PC-9 (cell line): ENCODE data around the gene PLA2G7. TPM values are rescaled to one million over a fixed set of nuclear protein-coding genes. Genes with fewer than 3 reads are reported as not detected.

Source experiments
- BruUV-seq: library from RNA; stranded (reverse); fragments of 400-500 nt; replicated peaks from 2 replicates; lab custom pipeline; 2021; lab: Mats Ljungman, UMichigan
- CTCF ChIA-PET: fragments of 300-600 bp; sonication (Branson Sonifier 250); formaldehyde crosslinking; loops from one replicate; lab custom pipeline; 2022; ENCODE audit warnings: antibody characterized with exemption; lab: Charles Lee
- POLR2A ChIA-PET: fragments of 300-600 bp; sonication (Branson Sonifier 250); formaldehyde crosslinking; loops from one replicate; lab custom pipeline; 2022; ENCODE audit warnings: antibody characterized with exemption; ENCODE audit not compliant: unreplicated experiment; lab: Charles Lee
- DNase-seq, 2 experiments: peaks; one replicate each; pipeline versions ENCODE4 v3.0.0 to v3.0.0-alpha.2; 2015 to 2022; ENCODE audit warnings: mixed read lengths in 1 of 2
- H2AFZ ChIP-seq: fragments of 200-600 bp; sonication (generic); 2 replicates; pipeline ENCODE4 v1.8.1; 2017; ENCODE audit warnings: antibody characterized with exemption
- H3F3A ChIP-seq: fragments of 200-600 bp; sonication (generic); 2 replicates; pipeline ENCODE4 v1.8.1; 2017; ENCODE audit warnings: antibody characterized with exemption, mild to moderate bottlenecking, low read depth; ENCODE audit not compliant: insufficient read depth
- H3K27ac ChIP-seq: fragments of 200-600 bp; sonication (generic); 2 replicates; pipeline ENCODE4 v1.6.1; 2016; ENCODE audit warnings: mixed run types
- H3K27me3 ChIP-seq: fragments of 200-600 bp; sonication (generic); 2 replicates; pipeline ENCODE4 v1.6.1; 2016; ENCODE audit warnings: low read depth, mixed run types; ENCODE audit not compliant: insufficient read depth
- H3K36me3 ChIP-seq: fragments of 200-600 bp; sonication (generic); 2 replicates; pipeline ENCODE4 v1.6.1; 2016; ENCODE audit warnings: low read depth, mixed run types
- H3K4me1 ChIP-seq: fragments of 200-600 bp; sonication (generic); replicated peaks from 2 replicates; pipeline ENCODE4 v1.6.1; 2016; ENCODE audit warnings: mixed run types; ENCODE audit not compliant: insufficient read depth
- H3K4me2 ChIP-seq: fragments of 200-600 bp; sonication (generic); 2 replicates; pipeline ENCODE4 v1.6.1; 2017; ENCODE audit warnings: mixed run types
- H3K4me3 ChIP-seq: fragments of 200-600 bp; sonication (generic); 2 replicates; pipeline ENCODE4 v1.6.1; 2016; ENCODE audit warnings: mixed run types
- H3K79me2 ChIP-seq: fragments of 200-600 bp; sonication (generic); 2 replicates; pipeline ENCODE4 v1.6.1; 2017; ENCODE audit warnings: low read depth, mixed run types
- H3K9me2 ChIP-seq: fragments of 200-600 bp; sonication (generic); 2 replicates; pipeline ENCODE4 v1.8.1; 2017; ENCODE audit warnings: mild to moderate bottlenecking; ENCODE audit not compliant: insufficient read depth
- H3K9me3 ChIP-seq: fragments of 200-600 bp; sonication (generic); 2 replicates; pipeline ENCODE4 v1.8.1; 2016; ENCODE audit warnings: low read depth; ENCODE audit not compliant: insufficient read depth
- H4K20me1 ChIP-seq: fragments of 200-600 bp; sonication (generic); 2 replicates; pipeline ENCODE4 v1.8.1; 2017; ENCODE audit not compliant: insufficient read depth
- CTCF ChIP-seq: fragments of 200-600 bp; sonication (generic); conservative IDR thresholded peaks from 2 replicates; pipeline ENCODE4 v1.6.1; 2017; ENCODE audit warnings: mixed run types, antibody characterized with exemption, mild to moderate bottlenecking, moderate library complexity
- EZH2 ChIP-seq: fragments of 200-600 bp; sonication (generic); IDR thresholded peaks from 2 replicates; pipeline ENCODE4 v1.8.0; 2017; ENCODE audit warnings: antibody characterized with exemption, low read depth
- intact Hi-C: fragments of 100-400 bp; cut with micrococcal nuclease; formaldehyde crosslinking; loops from one replicate; pipeline ENCODE4 v1.10.0; 2022; ENCODE audit not compliant: unreplicated experiment
- total RNA-seq: library from RNA; stranded (reverse); gene quantifications from 2 replicates; pipeline ENCODE4 v1.2.3, GENCODE V29; 2021

The PLA2G7 gene
- total RNA-seq, 1 experiment from 2014 or later = 0.98 TPM

GRCh38 chr6:46719099-46719498 is 16.1 kb downstream of the PLA2G7 start:
- Histone ChIP-seq H2AFZ (no peak overlapping the region), H3K4me2 (no peak overlapping the region), H3F3A (no peaks in the 10 kb centered on the region), H3K9me2 (no peaks in the 10 kb centered on the region), H3K79me2 (no peaks in the 10 kb centered on the region), H3K4me1 (no peaks in the 10 kb centered on the region), H3K4me3 (no peak overlapping the region), H3K27me3 (no peaks in the 10 kb centered on the region), H4K20me1 (no peaks in the 10 kb centered on the region), H3K9me3 (0 out of 2 replicates have a peak, but pooled peaks cover 3% of the 10 kb centered on the region), H3K36me3 (no peaks in the 10 kb centered on the region), H3K27ac (no peak overlapping the region)
- ChIA-PET POLR2A (no interaction called here), CTCF (no interaction called here)
- intact Hi-C loops = loop anchor here (10.0 kb wide), 1 partner anchor 596 kb away; no protein-coding TSS in a partner anchor
- TF ChIP-seq EZH2 (no peak), CTCF (no peak)
- BruUV-seq = no TSS peak
- DNase-seq = peak; percentile 8 to 74

- no peaks in the 10 kb centered on the region for H3K27me3 ChIP-seq
- POLR2A ChIA-PET = interaction anchor here (0.7 kb wide), 1 partner anchor 90 kb away, joined by 5 read pairs; no protein-coding TSS in a partner anchor
- no TSS peak for BruUV-seq
- H3K4me1 ChIP-seq = no peaks in the 10 kb centered on the region
- 0 out of 2 replicates have a peak, but pooled peaks cover 3% of the 10 kb centered on the region for H3K9me3 ChIP-seq
- CTCF ChIA-PET = no interaction called here
- H3K36me3 ChIP-seq = no peaks in the 10 kb centered on the region
- H3K9me2 ChIP-seq = no peaks in the 10 kb centered on the region
- no peak overlapping the region for H2AFZ ChIP-seq
- H3K79me2 ChIP-seq = no peaks in the 10 kb centered on the region
- H4K20me1 ChIP-seq = no peaks in the 10 kb centered on the region
- H3K4me3 ChIP-seq = no peak overlapping the region
- no peak overlapping the region for H3K27ac ChIP-seq
- intact Hi-C loops = loop anchor here (10.0 kb wide), 1 partner anchor 600 kb away; no protein-coding TSS in a partner anchor
- H3F3A ChIP-seq = no peaks in the 10 kb centered on the region
- TF ChIP-seq CTCF (no peak), EZH2 (no peak)
- H3K4me2 ChIP-seq = no peak overlapping the region
- DNase-seq = no peak
Measured at GRCh38 chr6:46715141-46715540, 20.0 kb downstream of the PLA2G7 start.

- POLR2A ChIA-PET = no interaction called here
- DNase-seq = no peak
Measured at GRCh38 chr6:46711491-46711890, 23.7 kb downstream of the PLA2G7 start.

More at GRCh38 chr6:46711491-46711890, 23.7 kb downstream of the PLA2G7 start:
- no peaks in the 10 kb centered on the region for H3F3A ChIP-seq
- H3K27ac ChIP-seq = no peak overlapping the region
- CTCF ChIA-PET = no interaction called here
- intact Hi-C loops = loop anchor here (10.0 kb wide), 1 partner anchor 603 kb away; no protein-coding TSS in a partner anchor
- H4K20me1 ChIP-seq = no peaks in the 10 kb centered on the region
- 0 out of 2 replicates have a peak, but pooled peaks cover 6% of the 10 kb centered on the region for H3K9me3 ChIP-seq
- no peak overlapping the region for H3K4me3 ChIP-seq
- no peaks in the 10 kb centered on the region for H3K79me2 ChIP-seq
- H3K27me3 ChIP-seq = no peaks in the 10 kb centered on the region
- BruUV-seq = no TSS peak
- no peak for TF ChIP-seq EZH2
- TF ChIP-seq CTCF = no peak
- H3K4me2 ChIP-seq = no peak overlapping the region
- H3K36me3 ChIP-seq = no peaks in the 10 kb centered on the region
- H3K9me2 ChIP-seq = no peaks in the 10 kb centered on the region
- no peak overlapping the region for H2AFZ ChIP-seq
- H3K4me1 ChIP-seq = no peaks in the 10 kb centered on the region
